ENCODE data around the gene SP3. TPM values are rescaled to one million over a fixed set of nuclear protein-coding genes. Genes with fewer than 3 reads are reported as not detected.

SP3 gene
- polyA plus RNA-seq, 1 experiment: 71.8 TPM

- CTCF ChIA-PET: interaction anchor here (0.6 to 1.2 kb wide), 2 partner anchors 298 to 473 kb away, joined by 3 read pairs; no protein-coding TSS in a partner anchor
- no peak for TF ChIP-seq CTCF (IDR thresholded peaks at IDR 0.05; ENCODE audit: low read depth, low read length)
- H3K27me3 ChIP-seq (ENCODE audit: control insufficient read depth, insufficient read depth, low read length): peaks cover 14% of the 10 kb centered on the region
- no peak overlapping the region for H3K27ac ChIP-seq (ENCODE audit: low read depth, low read length)
- no peak for DNase-seq (ENCODE audit: low read depth, low spot score)
- no peak overlapping the region for H3K4me3 ChIP-seq (ENCODE audit: low read depth, low read length)
- no peaks in the 10 kb centered on the region for H3K9me3 ChIP-seq (ENCODE audit: control insufficient read depth, insufficient read depth, low read length)
- POLR2A ChIA-PET: no interaction called here
Observed at GRCh38 chr2:173868406-173868805, 96.8 kb downstream of the SP3 start.

- H3K27me3 ChIP-seq (ENCODE audit: control insufficient read depth, insufficient read depth, low read length): peaks cover 12% of the 10 kb centered on the region
- ChIA-PET CTCF (no interaction called here), POLR2A (no interaction called here)
- no peaks in the 10 kb centered on the region for H3K9me3 ChIP-seq (ENCODE audit: control insufficient read depth, insufficient read depth, low read length)
- TF ChIP-seq CTCF (IDR thresholded peaks at IDR 0.05; ENCODE audit: low read depth, low read length): no peak
- no peak overlapping the region for H3K27ac ChIP-seq (ENCODE audit: low read depth, low read length)
- no peak for DNase-seq (ENCODE audit: low read depth, low spot score)
- H3K4me3 ChIP-seq (ENCODE audit: low read depth, low read length): no peak overlapping the region
Observed at GRCh38 chr2:173866874-173867618, 98.1 kb downstream of the SP3 start.

GRCh38 chr2:173865971-173866873 is 99.0 kb downstream of the SP3 start:
- Histone ChIP-seq H3K27me3 (ENCODE audit: control insufficient read depth, insufficient read depth, low read length) (peaks cover 12% of the 10 kb centered on the region), H3K27ac (ENCODE audit: low read depth, low read length) (no peak overlapping the region), H3K9me3 (ENCODE audit: control insufficient read depth, insufficient read depth, low read length) (no peaks in the 10 kb centered on the region; the same call in 1 of the 2 replicates), H3K4me3 (ENCODE audit: low read depth, low read length) (no peak overlapping the region)
- ChIA-PET CTCF (no interaction called here), POLR2A (no interaction called here)
- no peak for TF ChIP-seq CTCF (IDR thresholded peaks at IDR 0.05; ENCODE audit: low read depth, low read length)
- DNase-seq (ENCODE audit: low read depth, low spot score): no peak

GRCh38 chr2:173862612-173863217 is 102.5 kb downstream of the SP3 start:
- DNase-seq (ENCODE audit: low read depth, low spot score): no peak
- Histone ChIP-seq H3K27ac (ENCODE audit: low read depth, low read length) (no peak overlapping the region), H3K9me3 (ENCODE audit: control insufficient read depth, insufficient read depth, low read length) (no peaks in the 10 kb centered on the region; the same call in 1 of the 2 replicates), H3K4me3 (ENCODE audit: low read depth, low read length) (no peak overlapping the region), H3K27me3 (ENCODE audit: control insufficient read depth, insufficient read depth, low read length) (peaks cover 15% of the 10 kb centered on the region)
- no peak for TF ChIP-seq CTCF (IDR thresholded peaks at IDR 0.05; ENCODE audit: low read depth, low read length)
- ChIA-PET CTCF (no interaction called here), POLR2A (no interaction called here)
